GM12892 (cell line): Measurements from ENCODE around the gene CDK8.

ENCODE experiments used
- POLR2A ChIP-seq: IDR thresholded peaks from 2 replicates; pipeline ENCODE4 v1.6.1; 2011; ENCODE audit warnings: low read depth, low read length, control low read depth
- POLR2AphosphoS5 ChIP-seq: IDR thresholded peaks from 2 replicates; pipeline ENCODE4 v1.6.1; 2011; ENCODE audit warnings: low read depth, low read length, control low read depth

- TF ChIP-seq POLR2AphosphoS5 (no peak), POLR2A (no peak)
Measured at GRCh38 chr13:26424181-26424580, 170.3 kb downstream of the CDK8 start.
